ENCODE data around the gene HDHD5.

The HDHD5 gene

DNA sequence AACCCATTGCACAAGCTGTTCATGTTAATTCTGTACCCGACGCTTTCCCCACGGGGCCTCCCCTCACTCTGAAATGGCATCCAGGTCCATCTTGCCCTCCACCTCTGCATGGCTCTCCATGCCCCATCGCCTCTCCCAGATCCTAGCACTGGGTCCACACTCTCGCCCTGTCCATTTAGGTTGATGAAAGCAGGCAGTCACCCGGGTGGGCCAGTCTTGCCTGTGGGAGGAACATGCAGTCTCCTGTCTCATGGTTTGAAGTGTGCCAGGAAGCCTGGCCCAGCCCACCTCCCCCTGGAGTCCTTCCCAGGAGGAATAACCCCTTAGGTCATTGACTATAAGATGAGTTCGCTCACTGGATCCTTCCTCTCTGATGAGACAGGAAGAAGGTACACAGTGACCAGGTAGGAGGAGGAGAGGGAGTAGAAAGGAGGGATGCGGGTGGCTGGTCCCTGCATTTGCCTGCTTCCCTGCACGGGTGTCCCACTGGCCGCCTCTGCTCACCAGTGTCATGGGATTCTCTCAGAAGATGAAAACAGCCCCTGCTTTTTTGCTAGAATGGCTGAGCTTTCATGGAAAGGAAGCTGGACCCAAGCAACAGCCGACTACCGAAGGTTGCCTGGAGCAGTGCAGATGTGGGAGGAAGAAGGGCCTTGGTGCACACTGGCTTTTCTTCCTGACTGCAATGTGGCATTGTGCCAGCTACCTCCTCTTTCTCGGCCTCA lies 44.7 kb downstream of the HDHD5 start:
- H3K27me3 Mint-ChIP-seq (ENCODE audit: low read depth), result peaks cover 11% of the 10 kb centered on the region
- H3K4me1 Mint-ChIP-seq, result peaks cover 6% of the 10 kb centered on the region
- no peak overlapping the region for H3K27ac Mint-ChIP-seq
- TF ChIP-seq, protein P1, sequence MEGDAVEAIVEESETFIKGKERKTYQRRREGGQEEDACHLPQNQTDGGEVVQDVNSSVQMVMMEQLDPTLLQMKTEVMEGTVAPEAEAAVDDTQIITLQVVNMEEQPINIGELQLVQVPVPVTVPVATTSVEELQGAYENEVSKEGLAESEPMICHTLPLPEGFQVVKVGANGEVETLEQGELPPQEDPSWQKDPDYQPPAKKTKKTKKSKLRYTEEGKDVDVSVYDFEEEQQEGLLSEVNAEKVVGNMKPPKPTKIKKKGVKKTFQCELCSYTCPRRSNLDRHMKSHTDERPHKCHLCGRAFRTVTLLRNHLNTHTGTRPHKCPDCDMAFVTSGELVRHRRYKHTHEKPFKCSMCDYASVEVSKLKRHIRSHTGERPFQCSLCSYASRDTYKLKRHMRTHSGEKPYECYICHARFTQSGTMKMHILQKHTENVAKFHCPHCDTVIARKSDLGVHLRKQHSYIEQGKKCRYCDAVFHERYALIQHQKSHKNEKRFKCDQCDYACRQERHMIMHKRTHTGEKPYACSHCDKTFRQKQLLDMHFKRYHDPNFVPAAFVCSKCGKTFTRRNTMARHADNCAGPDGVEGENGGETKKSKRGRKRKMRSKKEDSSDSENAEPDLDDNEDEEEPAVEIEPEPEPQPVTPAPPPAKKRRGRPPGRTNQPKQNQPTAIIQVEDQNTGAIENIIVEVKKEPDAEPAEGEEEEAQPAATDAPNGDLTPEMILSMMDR (IDR thresholded peaks at IDR 0.05; ENCODE audit: unreplicated experiment in 3 of 3), result no peak
- H3K36me3 Mint-ChIP-seq (ENCODE audit: low read depth), result no peaks in the 10 kb centered on the region
- no peak overlapping the region for H3K4me3 Mint-ChIP-seq
- H3K9me3 Mint-ChIP-seq, result no peaks in the 10 kb centered on the region

GRCh38 chr22:17113600-17113999 lies 45.5 kb downstream of the HDHD5 start:
- no peak overlapping the region for H3K27ac Mint-ChIP-seq

DNA sequence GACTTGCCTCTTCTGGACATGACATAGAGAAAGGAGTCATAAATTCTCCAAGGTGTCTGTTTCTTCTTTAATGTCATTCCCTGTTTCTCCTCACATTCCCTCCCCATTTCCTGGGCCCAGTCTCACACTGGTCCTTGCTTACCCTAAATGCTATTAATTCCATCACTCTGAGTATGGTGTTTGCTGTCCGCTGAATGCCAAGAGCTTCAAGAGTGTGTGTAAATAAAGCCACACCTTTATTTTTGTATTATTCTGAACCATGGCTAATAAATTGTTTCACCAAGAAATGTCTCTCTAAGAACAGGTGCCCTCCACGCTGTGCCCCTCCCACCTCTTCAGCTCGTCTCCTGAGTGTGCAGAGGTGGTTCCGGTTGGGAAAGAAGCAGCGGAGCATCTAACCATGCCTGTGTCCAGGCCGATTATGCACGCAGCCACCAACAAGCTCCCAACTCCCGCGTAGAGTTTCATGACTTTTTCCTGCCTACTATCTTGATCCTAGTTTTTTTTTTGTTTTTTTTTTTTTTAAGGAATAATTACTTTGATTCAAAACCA lies 46.5 kb downstream of the HDHD5 start:
- Mint-ChIP-seq H3K36me3 (ENCODE audit: low read depth) (no peaks in the 10 kb centered on the region), H3K4me1 (peaks cover 6% of the 10 kb centered on the region), H3K27ac (no peak overlapping the region), H3K9me3 (no peaks in the 10 kb centered on the region), H3K27me3 (ENCODE audit: low read depth) (peaks cover 11% of the 10 kb centered on the region), H3K4me3 (no peak overlapping the region)
- TF ChIP-seq, protein P1 (IDR thresholded peaks at IDR 0.05; ENCODE audit: unreplicated experiment in 3 of 3), result no peak

More at GRCh38 chr22:17113600-17113999, 45.5 kb downstream of the HDHD5 start:
- peaks cover 6% of the 10 kb centered on the region for H3K4me1 Mint-ChIP-seq
- no peaks in the 10 kb centered on the region for H3K9me3 Mint-ChIP-seq
- no peak overlapping the region for H3K4me3 Mint-ChIP-seq
- H3K36me3 Mint-ChIP-seq (ENCODE audit: low read depth), result no peaks in the 10 kb centered on the region
- peaks cover 11% of the 10 kb centered on the region for H3K27me3 Mint-ChIP-seq (ENCODE audit: low read depth)
- TF ChIP-seq, protein P1 (IDR thresholded peaks at IDR 0.05; ENCODE audit: unreplicated experiment in 3 of 3), result no peak

DNA sequence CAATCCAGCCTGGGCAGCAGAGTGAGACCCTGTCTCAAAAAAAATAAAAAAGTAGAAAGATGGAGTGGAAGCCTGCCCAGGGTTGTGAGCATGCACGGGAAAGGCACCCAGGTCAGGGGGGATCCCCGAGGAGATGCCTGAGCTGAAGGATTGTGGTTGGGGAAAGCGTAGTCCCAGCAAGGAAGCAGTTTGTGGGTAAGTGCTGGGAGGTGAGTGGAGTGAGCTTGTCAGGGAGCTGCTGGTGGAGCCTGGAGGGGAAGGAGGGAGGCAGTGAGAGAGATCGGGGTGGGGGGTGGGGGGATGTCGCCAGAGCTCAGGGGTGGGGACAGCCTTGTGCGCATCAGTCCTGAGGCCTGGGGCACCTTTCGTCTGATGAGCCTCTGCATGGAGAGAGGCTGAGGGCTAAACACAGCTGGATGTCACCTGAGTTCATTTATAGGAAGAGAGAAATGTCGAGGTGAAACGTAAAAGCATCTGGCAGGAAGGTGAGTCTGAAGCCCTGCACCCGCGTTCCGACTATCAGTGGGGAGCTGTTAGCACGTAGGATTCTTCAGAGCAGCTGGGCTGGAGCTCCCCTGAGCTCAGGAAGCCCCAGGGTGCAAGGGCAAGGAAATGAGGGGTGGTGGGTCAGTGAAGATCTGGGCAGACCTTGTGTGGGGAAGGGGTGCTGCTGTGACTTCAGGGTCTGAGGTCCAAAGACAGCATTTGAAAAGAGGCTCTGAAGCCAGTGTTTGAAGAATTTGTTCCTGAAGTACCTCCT lies 48.1 kb downstream of the HDHD5 start:
- H3K9me3 Mint-ChIP-seq, result no peaks in the 10 kb centered on the region
- peaks cover 5% of the 10 kb centered on the region for H3K27me3 Mint-ChIP-seq (ENCODE audit: low read depth)
- no peak overlapping the region for H3K27ac Mint-ChIP-seq

GRCh38 chr22:17109976-17110375 lies 49.1 kb downstream of the HDHD5 start:
- no peak overlapping the region for H3K4me3 Mint-ChIP-seq

More for the DNA sequence above, 48.1 kb downstream of the HDHD5 start:
- Mint-ChIP-seq H3K4me3 (no peak overlapping the region), H3K4me1 (no peaks in the 10 kb centered on the region), H3K36me3 (ENCODE audit: low read depth) (no peaks in the 10 kb centered on the region)
- TF ChIP-seq, protein P1 (IDR thresholded peaks at IDR 0.05; ENCODE audit: unreplicated experiment in 3 of 3), result no peak

More at GRCh38 chr22:17109976-17110375, 49.1 kb downstream of the HDHD5 start:
- Mint-ChIP-seq H3K27ac (no peak overlapping the region), H3K27me3 (ENCODE audit: low read depth) (peaks cover 5% of the 10 kb centered on the region), H3K4me1 (no peaks in the 10 kb centered on the region), H3K9me3 (no peaks in the 10 kb centered on the region), H3K36me3 (ENCODE audit: low read depth) (no peaks in the 10 kb centered on the region)
- TF ChIP-seq, protein P1 (IDR thresholded peaks at IDR 0.05; ENCODE audit: unreplicated experiment in 3 of 3), result no peak

Measured in nephron (organoid).